DMS 273 (cell line): ENCODE data around the gene MAP3K14.

Experiments
- DNase-seq: peaks from one replicate; lab custom pipeline; 2025; ENCODE audit not compliant: unreplicated experiment; lab: John Stamatoyannopoulos, UW

The MAP3K14 gene

GRCh38 chr17:45284176-45285140 is 32.4 kb downstream of the MAP3K14 start:
- peak; percentile 24 for DNase-seq

DNA sequence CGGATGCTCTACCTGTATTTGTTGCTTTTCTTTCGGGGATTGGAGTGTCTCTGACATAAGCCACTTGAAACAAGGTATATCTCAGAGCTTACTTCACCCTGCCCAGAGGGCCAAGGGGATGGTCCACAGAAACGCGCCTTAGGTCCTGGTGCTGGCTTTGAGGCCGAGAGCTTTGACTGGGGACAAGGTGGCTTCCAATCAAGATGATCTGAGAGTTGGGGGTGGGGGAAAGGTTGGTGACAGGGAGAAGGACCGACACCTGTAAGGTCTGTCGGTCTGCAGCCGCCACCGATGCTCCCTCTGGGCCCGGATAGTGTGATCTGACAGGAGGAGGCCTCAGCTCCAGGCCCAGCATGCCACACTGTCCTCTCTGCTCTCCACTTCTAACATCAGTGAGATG is 33.1 kb downstream of the MAP3K14 start:
- no peak for DNase-seq

- no peak for DNase-seq
Observed at GRCh38 chr17:45282683-45283644, 33.9 kb downstream of the MAP3K14 start.

- DNase-seq = peak; percentile 60
Observed at GRCh38 chr17:45279898-45280297, 36.9 kb downstream of the MAP3K14 start.

- peak; percentile 77 for DNase-seq
Observed at GRCh38 chr17:45277992-45278391, 38.8 kb downstream of the MAP3K14 start.

- peak; percentile 98 for DNase-seq
Observed at GRCh38 chr17:45277216-45277849, 39.5 kb downstream of the MAP3K14 start.

DNA sequence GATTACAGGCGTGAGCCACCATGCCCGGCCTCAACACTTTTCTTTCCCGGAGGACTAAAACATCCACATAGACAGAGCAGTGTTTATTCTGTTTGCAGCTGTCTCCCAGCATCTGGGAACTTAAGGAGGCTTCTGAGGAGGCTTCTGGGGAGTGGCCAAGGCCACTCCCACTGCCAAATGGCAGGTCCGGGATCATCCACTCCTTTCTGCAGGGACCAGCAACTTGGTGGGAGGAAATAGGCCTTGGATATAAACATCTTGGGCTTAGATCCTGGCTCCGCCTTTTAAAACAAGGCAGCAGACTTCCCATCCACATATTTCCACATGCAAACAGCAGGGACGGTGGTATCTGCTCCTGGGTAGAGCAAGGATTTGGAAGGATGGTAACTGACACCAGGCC is 40.8 kb downstream of the MAP3K14 start:
- peak; percentile 85 for DNase-seq

- DNase-seq = no peak
Observed at GRCh38 chr17:45274033-45274432, 42.8 kb downstream of the MAP3K14 start.

GRCh38 chr17:45273551-45273957 is 43.3 kb downstream of the MAP3K14 start:
- no peak for DNase-seq

- DNase-seq = no peak
Observed at GRCh38 chr17:45271603-45272002, 45.2 kb downstream of the MAP3K14 start.

DNA sequence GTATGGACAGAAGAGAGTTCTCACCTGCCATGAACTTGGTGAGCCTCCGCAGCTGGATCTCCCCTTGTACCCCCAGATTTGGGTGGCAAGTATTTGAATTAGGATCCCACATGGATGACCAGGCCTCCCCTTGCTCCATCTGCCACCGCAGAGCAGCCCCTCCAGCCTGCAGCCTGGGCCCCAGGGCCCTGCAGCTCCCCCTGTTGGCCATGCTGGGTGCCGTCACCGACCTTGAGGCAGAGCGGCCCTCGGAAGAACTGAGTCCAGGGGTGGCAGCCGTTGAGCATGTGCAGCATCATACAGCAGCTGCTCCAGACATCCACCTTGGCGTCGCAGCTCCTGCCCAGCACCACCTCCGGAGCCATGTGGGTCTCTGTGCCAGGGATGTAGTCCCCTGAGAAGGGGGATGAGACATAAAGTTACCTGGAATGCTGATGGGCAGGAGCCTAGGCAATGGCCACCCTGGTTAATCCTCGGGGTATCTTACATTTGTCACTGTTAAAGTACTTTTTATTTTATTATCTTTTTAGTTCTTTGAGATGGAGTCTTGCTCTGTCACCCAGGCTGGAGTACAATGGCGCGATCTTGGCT is 45.9 kb downstream of the MAP3K14 start:
- peak; percentile 62 for DNase-seq

DNA sequence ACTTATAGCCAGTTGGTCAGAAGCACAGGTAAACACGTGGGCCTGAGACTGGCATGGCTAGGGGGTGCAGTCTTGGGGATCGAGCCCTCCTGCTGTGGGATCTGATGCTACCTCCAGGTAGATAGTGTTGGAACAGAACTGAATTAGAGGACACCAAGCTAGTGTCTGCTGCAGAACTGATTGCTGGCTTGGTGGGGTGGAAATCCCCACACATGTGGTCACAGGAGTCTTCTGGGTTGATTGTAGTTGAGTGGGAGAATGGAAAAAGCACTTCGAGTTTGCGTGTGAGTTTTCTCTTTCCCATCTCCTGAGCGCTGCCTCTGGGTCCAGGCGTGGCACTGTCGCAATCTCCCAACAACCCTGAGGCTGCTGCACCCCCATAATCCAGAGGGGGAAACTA is 46.9 kb downstream of the MAP3K14 start:
- DNase-seq = no peak

DNA sequence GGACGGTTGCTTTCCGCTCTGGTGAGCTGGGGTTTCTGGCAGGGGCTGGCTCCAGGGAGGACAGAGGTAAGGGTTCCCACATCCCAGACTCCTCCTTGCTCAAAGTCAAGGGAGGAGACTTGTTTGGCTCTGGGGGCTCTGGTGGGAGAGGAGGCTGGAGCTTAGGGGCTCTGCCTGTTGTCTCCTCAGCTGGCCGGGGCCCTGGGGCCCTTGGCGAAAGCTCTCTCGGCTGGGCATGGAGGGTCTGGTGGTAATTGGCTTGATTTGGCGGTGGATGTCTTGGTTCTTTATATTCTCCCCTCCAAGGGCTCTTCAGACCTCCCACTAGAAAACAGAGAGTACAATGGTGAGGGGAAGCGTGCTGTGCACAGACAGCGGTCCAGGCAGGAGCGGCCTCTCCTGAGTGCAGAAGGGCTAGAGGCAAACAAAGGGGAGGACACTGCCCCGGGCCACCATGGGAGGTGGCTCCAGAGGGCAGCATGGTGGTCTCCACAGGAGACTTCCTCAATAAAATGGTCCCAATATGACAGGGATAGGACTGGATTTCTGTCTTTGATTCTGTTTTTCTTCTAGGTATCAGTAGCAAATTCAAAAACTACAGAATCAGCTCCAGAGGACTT is 49.3 kb downstream of the MAP3K14 start:
- DNase-seq = no peak

GRCh38 chr17:45266372-45266926 is 50.4 kb downstream of the MAP3K14 start:
- DNase-seq = no peak

DNA sequence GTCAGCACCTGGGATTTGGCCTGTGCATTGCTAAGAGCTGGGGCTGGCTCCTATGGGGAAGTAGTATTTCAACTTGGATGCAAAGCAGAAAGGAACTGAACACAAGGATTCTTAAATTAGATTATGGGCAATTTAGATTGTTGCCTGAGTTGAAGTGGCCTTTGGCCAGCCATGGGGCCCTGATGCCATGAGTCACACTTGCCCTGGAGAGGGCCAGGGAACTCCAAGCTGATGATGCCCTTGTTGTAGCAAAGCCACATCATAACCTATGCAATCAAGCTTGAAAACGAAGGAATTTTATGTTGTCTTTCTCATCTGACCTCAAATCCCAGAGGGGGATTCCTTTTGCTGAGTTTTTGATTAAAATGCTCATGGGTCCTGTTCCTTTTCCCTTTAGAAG is 51.0 kb downstream of the MAP3K14 start:
- DNase-seq = no peak

DNA sequence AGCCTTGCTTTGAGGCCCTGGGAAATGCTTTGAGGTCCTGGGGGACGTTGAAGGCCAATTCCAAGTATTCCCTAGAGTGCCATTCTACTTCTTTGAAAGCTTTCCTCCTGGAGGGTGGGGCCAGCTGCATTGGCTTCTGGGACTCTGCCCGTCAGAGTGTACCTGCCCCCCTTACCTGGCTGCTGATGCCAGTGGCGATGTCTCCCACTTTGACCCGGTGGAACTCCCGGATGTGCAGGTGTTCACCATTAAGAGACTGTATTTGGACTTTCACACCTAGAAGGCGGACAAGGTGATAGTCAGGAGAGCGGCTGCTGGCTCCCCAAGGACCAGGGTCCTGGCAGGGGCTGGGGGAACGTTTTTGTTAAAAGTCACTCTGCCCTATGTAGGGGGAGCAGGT is 51.8 kb downstream of the MAP3K14 start:
- no peak for DNase-seq

GRCh38 chr17:45264430-45264829 is 52.4 kb downstream of the MAP3K14 start:
- DNase-seq = no peak

- DNase-seq = no peak
Observed at GRCh38 chr17:45263477-45263860, 53.4 kb downstream of the MAP3K14 start.

DNA sequence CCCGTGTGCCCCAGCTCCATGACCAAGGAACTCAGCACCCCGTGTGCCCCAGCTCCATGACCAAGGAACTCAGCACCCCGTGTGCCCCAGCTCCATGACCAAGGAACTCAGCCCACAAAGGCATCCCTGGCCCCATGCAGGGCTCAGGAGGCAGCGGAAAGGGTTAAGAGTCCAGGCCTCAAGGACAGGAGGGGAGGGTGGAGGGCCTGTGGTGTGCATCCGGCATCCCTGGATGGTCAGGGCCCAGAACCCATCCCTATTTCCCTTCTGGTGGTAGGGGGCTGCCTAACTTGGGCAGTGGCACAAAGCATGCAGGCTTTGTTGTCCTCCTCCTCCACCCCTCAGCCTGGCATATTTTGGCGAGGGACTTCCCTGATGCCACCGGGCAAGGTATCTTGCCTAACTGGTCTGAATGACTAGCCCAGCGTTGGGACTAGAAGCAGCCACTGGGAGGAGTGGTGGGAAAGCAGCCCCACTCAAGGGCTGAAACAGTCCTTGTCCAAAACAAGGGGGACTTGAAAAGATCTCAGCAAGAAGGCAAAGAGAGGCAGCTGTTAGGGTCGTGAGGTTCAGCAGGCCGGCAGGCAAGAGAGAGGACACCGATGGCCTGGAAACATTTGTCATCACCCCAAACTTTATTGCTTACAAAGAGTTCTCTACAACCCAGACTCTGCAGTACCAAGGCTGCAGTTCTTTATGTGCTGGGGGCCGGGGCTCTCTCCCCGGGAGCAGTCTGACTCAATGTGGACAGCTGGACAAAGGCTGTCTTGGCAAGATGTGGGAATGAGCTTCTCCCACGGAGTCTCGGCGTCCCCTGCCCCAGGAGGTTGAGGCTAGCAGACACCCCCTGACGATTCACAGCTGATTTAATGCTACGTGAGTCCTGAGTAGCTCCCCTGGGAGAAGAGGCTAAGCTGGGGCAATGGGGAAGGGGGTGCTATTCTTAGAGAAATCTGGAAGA is 54.0 kb downstream of the MAP3K14 start:
- DNase-seq = no peak
